Measurements from ENCODE around the gene ATP8A2. TPM values are rescaled to one million over a fixed set of nuclear protein-coding genes. Genes with fewer than 3 reads are reported as not detected.
"Not testable (repeated sequence)": the region's sequence is repeated elsewhere in the genome, so short reads cannot be mapped to it uniquely, and the experiment has no call there.

The ATP8A2 gene
- total RNA-seq, 1 experiment from 2014 or later, result 0.26 TPM

DNA sequence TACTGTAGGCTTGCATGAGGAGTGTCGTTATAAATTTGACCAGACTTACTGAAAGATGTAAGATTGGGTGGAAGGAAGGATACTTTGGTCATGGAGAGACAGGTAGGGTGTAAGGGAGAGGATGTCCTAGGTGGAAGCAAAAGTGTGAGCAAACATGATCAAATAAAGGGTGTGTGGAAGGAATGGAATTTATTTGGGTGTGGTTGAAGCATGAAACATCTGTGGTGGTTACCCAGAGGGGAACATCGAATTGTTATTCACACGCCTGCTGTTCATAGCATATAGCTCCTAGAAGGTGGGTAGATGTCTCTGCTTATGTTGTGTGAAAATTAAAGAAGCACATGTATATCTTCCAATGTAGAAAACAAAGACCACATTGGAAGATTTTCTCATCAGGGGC, 157.7 kb downstream of the ATP8A2 start:
- BruUV-seq (replicated peaks), result no TSS peak
- ChIA-PET CTCF (no interaction called here), POLR2A (no interaction called here)
- H3K27ac Mint-ChIP-seq (ENCODE audit: low read depth, unreplicated experiment), result no peak overlapping the region
- peaks cover 10% of the 10 kb centered on the region for H3K4me1 Mint-ChIP-seq (ENCODE audit: insufficient read depth, unreplicated experiment)
- intact Hi-C loops (cut with micrococcal nuclease), result no loop called here
- peaks cover 6% of the 10 kb centered on the region for H3K36me3 Mint-ChIP-seq (ENCODE audit: insufficient read depth, unreplicated experiment)
- H3K9me3 Mint-ChIP-seq (ENCODE audit: unreplicated experiment), result peaks cover 17% of the 10 kb centered on the region
- TF ChIP-seq, protein P1, sequence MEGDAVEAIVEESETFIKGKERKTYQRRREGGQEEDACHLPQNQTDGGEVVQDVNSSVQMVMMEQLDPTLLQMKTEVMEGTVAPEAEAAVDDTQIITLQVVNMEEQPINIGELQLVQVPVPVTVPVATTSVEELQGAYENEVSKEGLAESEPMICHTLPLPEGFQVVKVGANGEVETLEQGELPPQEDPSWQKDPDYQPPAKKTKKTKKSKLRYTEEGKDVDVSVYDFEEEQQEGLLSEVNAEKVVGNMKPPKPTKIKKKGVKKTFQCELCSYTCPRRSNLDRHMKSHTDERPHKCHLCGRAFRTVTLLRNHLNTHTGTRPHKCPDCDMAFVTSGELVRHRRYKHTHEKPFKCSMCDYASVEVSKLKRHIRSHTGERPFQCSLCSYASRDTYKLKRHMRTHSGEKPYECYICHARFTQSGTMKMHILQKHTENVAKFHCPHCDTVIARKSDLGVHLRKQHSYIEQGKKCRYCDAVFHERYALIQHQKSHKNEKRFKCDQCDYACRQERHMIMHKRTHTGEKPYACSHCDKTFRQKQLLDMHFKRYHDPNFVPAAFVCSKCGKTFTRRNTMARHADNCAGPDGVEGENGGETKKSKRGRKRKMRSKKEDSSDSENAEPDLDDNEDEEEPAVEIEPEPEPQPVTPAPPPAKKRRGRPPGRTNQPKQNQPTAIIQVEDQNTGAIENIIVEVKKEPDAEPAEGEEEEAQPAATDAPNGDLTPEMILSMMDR (IDR thresholded peaks at IDR 0.05; ENCODE audit: unreplicated experiment), result no peak
- H3K4me3 Mint-ChIP-seq (ENCODE audit: unreplicated experiment), result no peak overlapping the region
- DNase-seq (ENCODE audit: unreplicated experiment), result no peak
- H3K27me3 Mint-ChIP-seq (ENCODE audit: insufficient read depth, unreplicated experiment), result no peaks in the 10 kb centered on the region

DNA sequence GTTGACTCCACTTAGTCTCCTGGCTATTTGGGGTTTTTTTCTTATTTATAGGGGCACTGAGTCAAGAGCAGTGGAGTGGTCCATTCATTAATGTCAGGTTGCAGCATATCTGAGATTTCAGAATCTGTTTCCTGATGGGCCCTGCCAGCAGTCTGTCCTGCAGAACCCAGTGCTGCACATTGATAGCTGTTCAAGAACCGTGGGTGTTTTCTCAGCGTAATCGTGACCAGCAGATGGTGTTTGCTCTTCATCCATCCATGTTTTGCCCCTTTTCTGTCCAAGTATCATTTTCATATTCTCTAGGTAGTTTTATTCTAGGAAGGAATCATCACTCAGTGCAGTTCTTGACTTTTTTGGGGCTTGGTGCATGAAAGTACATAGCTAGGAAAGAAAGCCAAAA, 166.5 kb downstream of the ATP8A2 start:
- POLR2A ChIA-PET, result no interaction called here
- Mint-ChIP-seq H3K27ac (ENCODE audit: low read depth, unreplicated experiment) (no peak overlapping the region), H3K4me3 (ENCODE audit: unreplicated experiment) (no peak overlapping the region), H3K36me3 (ENCODE audit: insufficient read depth, unreplicated experiment) (no peaks in the 10 kb centered on the region), H3K9me3 (ENCODE audit: unreplicated experiment) (no peaks in the 10 kb centered on the region), H3K4me1 (ENCODE audit: insufficient read depth, unreplicated experiment) (no peaks in the 10 kb centered on the region), H3K27me3 (ENCODE audit: insufficient read depth, unreplicated experiment) (no peaks in the 10 kb centered on the region)
- DNase-seq (ENCODE audit: unreplicated experiment), result no peak
- CTCF ChIA-PET, result no interaction called here
- TF ChIP-seq, protein P1 (IDR thresholded peaks at IDR 0.05; ENCODE audit: unreplicated experiment), result no peak
- intact Hi-C loops (cut with micrococcal nuclease), result no loop called here
- no TSS peak for BruUV-seq (replicated peaks)

DNA sequence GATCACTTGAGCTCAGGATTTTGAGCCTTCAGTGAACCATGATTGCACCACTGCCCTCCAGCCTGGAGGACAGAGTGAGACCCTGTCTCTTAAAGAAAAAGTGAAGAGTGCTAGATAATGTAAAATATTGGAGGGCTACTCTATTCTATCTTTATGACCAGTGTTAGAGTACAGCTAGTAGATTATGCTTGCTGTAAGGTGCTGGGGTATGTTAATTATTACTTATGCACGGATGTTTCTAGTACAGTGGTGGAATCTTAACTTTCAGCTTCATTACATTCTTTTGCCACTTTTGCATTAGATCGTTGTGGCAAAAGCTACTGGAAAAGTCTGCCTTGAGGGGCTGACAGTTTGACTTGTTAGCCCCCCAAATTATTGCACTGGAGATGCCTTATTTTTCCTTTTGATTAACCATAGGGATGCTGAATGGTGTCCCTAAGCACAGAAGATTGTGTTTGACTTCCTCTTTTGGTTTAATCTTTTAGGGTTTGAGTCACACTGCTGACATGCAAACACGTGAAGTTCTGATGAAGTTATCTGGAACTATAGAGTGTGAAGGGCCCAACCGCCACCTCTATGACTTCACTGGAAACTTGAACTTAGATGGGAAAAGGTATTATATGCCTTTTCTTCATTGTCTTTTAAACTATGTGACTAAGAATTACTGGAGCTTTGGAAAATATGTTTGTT, 169.8 kb downstream of the ATP8A2 start:
- no TSS peak for BruUV-seq (replicated peaks)
- no peaks in the 10 kb centered on the region for H3K4me1 Mint-ChIP-seq (ENCODE audit: insufficient read depth, unreplicated experiment)
- no peaks in the 10 kb centered on the region for H3K9me3 Mint-ChIP-seq (ENCODE audit: unreplicated experiment)
- ChIA-PET CTCF (interaction anchor here (0.7 to 1.6 kb wide), 3 partner anchors 31 to 1233 kb away, joined by 3 to 4 read pairs (median 3); no protein-coding TSS in a partner anchor), POLR2A (no interaction called here)
- DNase-seq (ENCODE audit: unreplicated experiment), result no peak
- intact Hi-C loops (cut with micrococcal nuclease), result no loop called here
- H3K27ac Mint-ChIP-seq (ENCODE audit: low read depth, unreplicated experiment), result no peak overlapping the region
- TF ChIP-seq, protein P1 (IDR thresholded peaks at IDR 0.05; ENCODE audit: unreplicated experiment), result no peak
- H3K4me3 Mint-ChIP-seq (ENCODE audit: unreplicated experiment), result no peak overlapping the region
- H3K36me3 Mint-ChIP-seq (ENCODE audit: insufficient read depth, unreplicated experiment), result no peaks in the 10 kb centered on the region
- H3K27me3 Mint-ChIP-seq (ENCODE audit: insufficient read depth, unreplicated experiment), result no peaks in the 10 kb centered on the region

DNA sequence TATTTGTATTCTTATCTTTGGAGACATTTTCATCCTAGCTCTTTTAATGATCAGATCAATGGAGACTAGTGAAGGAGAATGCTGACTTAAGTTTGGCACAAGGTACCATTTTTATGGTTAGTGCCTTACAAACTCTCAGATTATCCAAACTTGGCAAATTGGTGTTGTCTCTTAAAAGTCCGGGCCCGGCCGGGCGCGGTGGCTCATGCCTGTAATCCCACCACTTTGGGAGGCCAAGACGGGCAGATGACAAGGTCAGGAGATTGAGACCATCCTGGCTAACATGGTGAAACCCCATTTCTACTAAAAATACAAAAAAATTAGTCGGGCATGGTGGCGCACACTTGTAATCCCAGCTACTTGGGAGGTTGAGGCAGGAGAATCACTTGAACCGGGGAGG, 177.2 kb downstream of the ATP8A2 start:
- POLR2A ChIA-PET; CTCF ChIA-PET; H3K4me1 Mint-ChIP-seq (ENCODE audit: insufficient read depth, unreplicated experiment); BruUV-seq (replicated peaks); H3K9me3 Mint-ChIP-seq (ENCODE audit: unreplicated experiment); H3K4me3 Mint-ChIP-seq (ENCODE audit: unreplicated experiment); H3K36me3 Mint-ChIP-seq (ENCODE audit: insufficient read depth, unreplicated experiment); intact Hi-C loops (cut with micrococcal nuclease); DNase-seq (ENCODE audit: unreplicated experiment); H3K27ac Mint-ChIP-seq (ENCODE audit: low read depth, unreplicated experiment): not testable (repeated sequence)
- H3K27me3 Mint-ChIP-seq (ENCODE audit: insufficient read depth, unreplicated experiment), result peaks cover 11% of the 10 kb centered on the region

Measured in MCF 10A (cell line).